ENCODE data around the gene AUTS2.

The AUTS2 gene

GRCh38 chr7:70624500-70625103 lies 1026.3 kb downstream of the AUTS2 start:
- ChIA-PET POLR2A (no interaction called here), CTCF (no interaction called here)
- no peak overlapping the region for H3K27ac ChIP-seq (ENCODE audit: extremely low read depth, low read depth, low read length)
- H3K36me3 ChIP-seq (ENCODE audit: control insufficient read depth in 2 of 2, insufficient read depth in 1 of 2, low read length in 2 of 2), result no peaks in the 10 kb centered on the region
- no peak overlapping the region for H3K4me3 ChIP-seq (ENCODE audit: low read depth, low read length)
- no peaks in the 10 kb centered on the region for H3K9me3 ChIP-seq (ENCODE audit: control insufficient read depth, insufficient read depth, low read depth, low read length)
- no peak for TF ChIP-seq ZNF146 (tag by site-specific recombination; IDR thresholded peaks at IDR 0.05)
- no peak for TF ChIP-seq ZNF350 (tag by site-specific recombination; IDR thresholded peaks at IDR 0.05)
- TF ChIP-seq TRIM28 (IDR thresholded peaks at IDR 0.05; ENCODE audit: borderline replicate concordance, low read length), result no peak
- no peak for TF ChIP-seq ZNF184 (tag by site-specific recombination; IDR thresholded peaks at IDR 0.05)
- TF ChIP-seq SP3 (tag by site-specific recombination; IDR thresholded peaks at IDR 0.05), result no peak
- TF ChIP-seq ZNF704 (tag by site-specific recombination; IDR thresholded peaks at IDR 0.05), result no peak
- no peak for TF ChIP-seq ZNF354C (tag by site-specific recombination; IDR thresholded peaks at IDR 0.05; ENCODE audit: borderline replicate concordance, low read depth)
- no peaks in the 10 kb centered on the region for H3K4me1 ChIP-seq (ENCODE audit: control insufficient read depth, insufficient read depth, low read length)

GRCh38 chr7:70627461-70627860 lies 1029.2 kb downstream of the AUTS2 start:
- H3K36me3 ChIP-seq (ENCODE audit: control insufficient read depth in 2 of 2, insufficient read depth in 1 of 2, low read length in 2 of 2), result no peaks in the 10 kb centered on the region
- H3K4me1 ChIP-seq (ENCODE audit: control insufficient read depth, insufficient read depth, low read length), result no peaks in the 10 kb centered on the region
- POLR2A ChIA-PET, result no interaction called here
- no peak overlapping the region for H3K4me3 ChIP-seq (ENCODE audit: low read depth, low read length)
- TF ChIP-seq HIC1 (tag by site-specific recombination; IDR thresholded peaks at IDR 0.05) (no peak), ZNF76 (tag by site-specific recombination; IDR thresholded peaks at IDR 0.05; ENCODE audit: borderline replicate concordance, low read depth) (no peak), BCL11A (tag by site-specific recombination; IDR thresholded peaks at IDR 0.05; ENCODE audit: low read depth) (no peak), ZNF621 (tag by site-specific recombination; IDR thresholded peaks at IDR 0.05) (no peak), ZNF837 (tag by site-specific recombination; IDR thresholded peaks at IDR 0.05) (no peak), ZNF654 (tag by site-specific recombination; IDR thresholded peaks at IDR 0.05; ENCODE audit: low read depth) (no peak), CTCF (tag by site-specific recombination; IDR thresholded peaks at IDR 0.05) (no peak), ZNF146 (tag by site-specific recombination; IDR thresholded peaks at IDR 0.05) (no peak), ZNF18 (tag by site-specific recombination; IDR thresholded peaks at IDR 0.05) (no peak), GFI1B (tag by site-specific recombination; IDR thresholded peaks at IDR 0.05) (no peak), ZNF362 (tag by site-specific recombination; IDR thresholded peaks at IDR 0.05) (no peak), ZNF404 (tag by site-specific recombination; IDR thresholded peaks at IDR 0.05) (no peak), ZFP37 (tag by site-specific recombination; IDR thresholded peaks at IDR 0.05) (no peak), REST (tag by site-specific recombination; IDR thresholded peaks at IDR 0.05) (no peak), ZNF548 (tag by site-specific recombination; IDR thresholded peaks at IDR 0.05) (no peak), ZNF830 (tag by site-specific recombination; IDR thresholded peaks at IDR 0.05; ENCODE audit: low read depth) (no peak), ZNF48 (tag by site-specific recombination; IDR thresholded peaks at IDR 0.05) (no peak)
- no peaks in the 10 kb centered on the region for H3K9me3 ChIP-seq (ENCODE audit: control insufficient read depth, insufficient read depth, low read depth, low read length)
- CTCF ChIA-PET, result no interaction called here
- no peak overlapping the region for H3K27ac ChIP-seq (ENCODE audit: extremely low read depth, low read depth, low read length)
